Measurements from ENCODE around the gene RNPEP. TPM values are rescaled to one million over a fixed set of nuclear protein-coding genes. Genes with fewer than 3 reads are reported as not detected.
A peak's percentile ranks its signal among the peaks of the same experiment; 100 is the strongest.

RNPEP gene
- polyA plus RNA-seq, 1 of the 3 experiments (the other 2 are of a cell fraction), result 46.7 TPM

GRCh38 chr1:202004711-202005110 is 22.3 kb downstream of the RNPEP start:
- ChIA-PET CTCF (interaction anchor here (1.2 to 20.4 kb wide), 7 partner anchors 18 to 131 kb away, joined by 3 to 411 read pairs (median 5); partner anchors contain the start of gene GPR37L1), POLR2A (no interaction called here)
- TF ChIP-seq RCOR1 (IDR thresholded peaks at IDR 0.05; ENCODE audit: low read length) (no peak), SMC3 (IDR thresholded peaks at IDR 0.05; ENCODE audit: low read depth, low read length) (no peak), GABPA (IDR thresholded peaks at IDR 0.05; ENCODE audit: low read depth) (no peak), TCF12 (IDR thresholded peaks at IDR 0.05) (no peak), SIN3A (IDR thresholded peaks at IDR 0.05; ENCODE audit: borderline replicate concordance, low read depth, low read length) (no peak), FOXJ3 (CRISPR knock-in tag; IDR thresholded peaks at IDR 0.05) (no peak), GATA2 (CRISPR knock-in tag; IDR thresholded peaks at IDR 0.05) (no peak), YY1 (IDR thresholded peaks at IDR 0.05; ENCODE audit: low read depth) (no peak)
- Histone ChIP-seq H3F3A (replicated peaks; ENCODE audit: insufficient read depth) (peaks cover 14% of the 10 kb centered on the region), H3K9me2 (no peaks in the 10 kb centered on the region), H4K20me1 (ENCODE audit: insufficient read depth) (no peaks in the 10 kb centered on the region), H3K4me3 (ENCODE audit: low read depth in 2 of 2, low read length in 1 of 2) (no peak overlapping the region), H3K9me3 (no peaks in the 10 kb centered on the region), H2AFZ (ENCODE audit: low read depth) (no peak overlapping the region), H3K4me2 (no peak overlapping the region), H3K9ac (no peak overlapping the region), H3K27me3 (ENCODE audit: insufficient read depth) (no peaks in the 10 kb centered on the region), H3K27ac (ENCODE audit: low read depth in 2 of 2, low read length in 1 of 2) (no peak overlapping the region), H3K4me1 (ENCODE audit: control insufficient read depth in 1 of 2, insufficient read depth in 2 of 2, low read depth in 1 of 2, low read length in 1 of 2) (peaks cover 0 to 1% of the 10 kb centered on the region in 2 experiments; a peak in 1 of 4 replicates), H3K36me3 (replicated peaks in 1 of 2; ENCODE audit: control insufficient read depth in 1 of 2, insufficient read depth in 2 of 2, low read length in 1 of 2) (peaks cover 29 to 55% of the 10 kb centered on the region in 2 experiments), H3K79me2 (ENCODE audit: insufficient read depth) (no peaks in the 10 kb centered on the region)
- DNase-seq, result no peak
- 92% methylated on average over 8 of the region's 9 CpGs for WGBS (ENCODE audit: low lambda C conversion rate)

GRCh38 chr1:202005958-202006357 is 23.5 kb downstream of the RNPEP start:
- Histone ChIP-seq H3F3A (replicated peaks; ENCODE audit: insufficient read depth) (peaks cover 12% of the 10 kb centered on the region), H3K79me2 (ENCODE audit: insufficient read depth) (no peaks in the 10 kb centered on the region), H2AFZ (ENCODE audit: low read depth) (no peak overlapping the region), H3K4me2 (no peak overlapping the region), H3K9me3 (no peaks in the 10 kb centered on the region), H4K20me1 (ENCODE audit: insufficient read depth) (no peaks in the 10 kb centered on the region), H3K27me3 (ENCODE audit: insufficient read depth) (no peaks in the 10 kb centered on the region), H3K9ac (no peak overlapping the region), H3K27ac (ENCODE audit: low read depth in 2 of 2, low read length in 1 of 2) (no peak overlapping the region), H3K9me2 (no peaks in the 10 kb centered on the region), H3K4me1 (ENCODE audit: control insufficient read depth in 1 of 2, insufficient read depth in 2 of 2, low read depth in 1 of 2, low read length in 1 of 2) (peaks cover 0 to 3% of the 10 kb centered on the region in 2 experiments; a peak in 1 of 4 replicates), H3K36me3 (replicated peaks in 1 of 2; ENCODE audit: control insufficient read depth in 1 of 2, insufficient read depth in 2 of 2, low read length in 1 of 2) (peaks cover 22 to 44% of the 10 kb centered on the region in 2 experiments), H3K4me3 (ENCODE audit: low read depth in 2 of 2, low read length in 1 of 2) (no peak overlapping the region)
- ChIA-PET POLR2A (interaction anchor here (0.9 to 1.1 kb wide), 2 partner anchors 19 to 23 kb away, joined by 3 read pairs; no protein-coding TSS in a partner anchor), CTCF (interaction anchor here (0.7 to 20.4 kb wide), 9 partner anchors 12 to 130 kb away, joined by 3 to 411 read pairs (median 5); partner anchors contain the start of gene GPR37L1)
- DNase-seq, result no peak
- WGBS (ENCODE audit: low lambda C conversion rate), result 82% methylated on average over 2 of the region's 2 CpGs
- peak; percentile 15; the same call in 1 of the 2 replicates for TF ChIP-seq SMC3 (IDR thresholded peaks at IDR 0.05; ENCODE audit: low read depth, low read length)
- no peak for TF ChIP-seq MEF2A (IDR thresholded peaks at IDR 0.05; ENCODE audit: borderline replicate concordance, low read depth)
- no peak for TF ChIP-seq PBX3 (IDR thresholded peaks at IDR 0.05)
- no peak for TF ChIP-seq FOSL2 (IDR thresholded peaks at IDR 0.05; ENCODE audit: borderline replicate concordance, low read depth)
- TF ChIP-seq MAX (IDR thresholded peaks at IDR 0.05; ENCODE audit: low read depth), result no peak
- TF ChIP-seq IRF3 (IDR thresholded peaks at IDR 0.05; ENCODE audit: low read depth, low read length), result no peak
- TF ChIP-seq TCF12 (IDR thresholded peaks at IDR 0.05), result no peak
- TF ChIP-seq JUND (IDR thresholded peaks at IDR 0.05), result no peak
- TF ChIP-seq, protein P1, sequence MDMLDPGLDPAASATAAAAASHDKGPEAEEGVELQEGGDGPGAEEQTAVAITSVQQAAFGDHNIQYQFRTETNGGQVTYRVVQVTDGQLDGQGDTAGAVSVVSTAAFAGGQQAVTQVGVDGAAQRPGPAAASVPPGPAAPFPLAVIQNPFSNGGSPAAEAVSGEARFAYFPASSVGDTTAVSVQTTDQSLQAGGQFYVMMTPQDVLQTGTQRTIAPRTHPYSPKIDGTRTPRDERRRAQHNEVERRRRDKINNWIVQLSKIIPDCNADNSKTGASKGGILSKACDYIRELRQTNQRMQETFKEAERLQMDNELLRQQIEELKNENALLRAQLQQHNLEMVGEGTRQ (IDR thresholded peaks at IDR 0.05; ENCODE audit: borderline replicate concordance, low read depth, low read length), result no peak
- TF ChIP-seq, protein P2, sequence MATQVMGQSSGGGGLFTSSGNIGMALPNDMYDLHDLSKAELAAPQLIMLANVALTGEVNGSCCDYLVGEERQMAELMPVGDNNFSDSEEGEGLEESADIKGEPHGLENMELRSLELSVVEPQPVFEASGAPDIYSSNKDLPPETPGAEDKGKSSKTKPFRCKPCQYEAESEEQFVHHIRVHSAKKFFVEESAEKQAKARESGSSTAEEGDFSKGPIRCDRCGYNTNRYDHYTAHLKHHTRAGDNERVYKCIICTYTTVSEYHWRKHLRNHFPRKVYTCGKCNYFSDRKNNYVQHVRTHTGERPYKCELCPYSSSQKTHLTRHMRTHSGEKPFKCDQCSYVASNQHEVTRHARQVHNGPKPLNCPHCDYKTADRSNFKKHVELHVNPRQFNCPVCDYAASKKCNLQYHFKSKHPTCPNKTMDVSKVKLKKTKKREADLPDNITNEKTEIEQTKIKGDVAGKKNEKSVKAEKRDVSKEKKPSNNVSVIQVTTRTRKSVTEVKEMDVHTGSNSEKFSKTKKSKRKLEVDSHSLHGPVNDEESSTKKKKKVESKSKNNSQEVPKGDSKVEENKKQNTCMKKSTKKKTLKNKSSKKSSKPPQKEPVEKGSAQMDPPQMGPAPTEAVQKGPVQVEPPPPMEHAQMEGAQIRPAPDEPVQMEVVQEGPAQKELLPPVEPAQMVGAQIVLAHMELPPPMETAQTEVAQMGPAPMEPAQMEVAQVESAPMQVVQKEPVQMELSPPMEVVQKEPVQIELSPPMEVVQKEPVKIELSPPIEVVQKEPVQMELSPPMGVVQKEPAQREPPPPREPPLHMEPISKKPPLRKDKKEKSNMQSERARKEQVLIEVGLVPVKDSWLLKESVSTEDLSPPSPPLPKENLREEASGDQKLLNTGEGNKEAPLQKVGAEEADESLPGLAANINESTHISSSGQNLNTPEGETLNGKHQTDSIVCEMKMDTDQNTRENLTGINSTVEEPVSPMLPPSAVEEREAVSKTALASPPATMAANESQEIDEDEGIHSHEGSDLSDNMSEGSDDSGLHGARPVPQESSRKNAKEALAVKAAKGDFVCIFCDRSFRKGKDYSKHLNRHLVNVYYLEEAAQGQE (IDR thresholded peaks at IDR 0.05; ENCODE audit: low read depth, low read length), result no peak
- TF ChIP-seq FOXJ3 (CRISPR knock-in tag; IDR thresholded peaks at IDR 0.05), result no peak
- TF ChIP-seq EP300 (IDR thresholded peaks at IDR 0.05; ENCODE audit: borderline replicate concordance in 1 of 2, low read depth in 1 of 2, low read length in 1 of 2), result no peak
- TF ChIP-seq RFX5 (IDR thresholded peaks at IDR 0.05; ENCODE audit: low read length), result no peak
- TF ChIP-seq TAF1 (IDR thresholded peaks at IDR 0.05; ENCODE audit: borderline replicate concordance, low read depth, low read length), result no peak
- TF ChIP-seq FOXM1 (IDR thresholded peaks at IDR 0.05; ENCODE audit: low read depth), result no peak

All from SK-N-SH (cell line).